Left ventricle myocardium inferior (tissue), 1 donor: ENCODE measurements around the gene GOLGA6D. TPM values are rescaled to one million over a fixed set of nuclear protein-coding genes. Genes with fewer than 3 reads are reported as not detected.
A peak's percentile ranks its signal among the peaks of the same experiment; 100 is the strongest.
"Not testable (repeated sequence)": the region's sequence is repeated elsewhere in the genome, so short reads cannot be mapped to it uniquely, and the experiment has no call there.

ENCODE experiments used
- DNase-seq: peaks from one replicate; pipeline ENCODE4 v3.0.0-alpha.2; 2020
- H3K27ac ChIP-seq: fragments of 200-600 bp; replicated peaks from 2 replicates; pipeline ENCODE4 v1.8.0; 2021
- H3K27me3 ChIP-seq: fragments of 200-600 bp; 2 replicates; pipeline ENCODE4 v1.8.0; 2021; ENCODE audit warnings: low read depth
- H3K36me3 ChIP-seq: fragments of 200-600 bp; 2 replicates; pipeline ENCODE4 v1.8.0; 2021
- H3K4me1 ChIP-seq: fragments of 200-600 bp; 2 replicates; pipeline ENCODE4 v1.8.0; 2021
- H3K4me3 ChIP-seq: fragments of 200-600 bp; 2 replicates; pipeline ENCODE4 v1.8.0; 2021; ENCODE audit warnings: mild to moderate bottlenecking, moderate library complexity
- H3K9me3 ChIP-seq: fragments of 200-600 bp; replicated peaks from 2 replicates; pipeline ENCODE4 v1.8.0; 2021
- intact Hi-C: fragments of 100-400 bp; cut with micrococcal nuclease; formaldehyde crosslinking; loops from one replicate; pipeline ENCODE4 v1.11.0; 2022
- total RNA-seq: library from RNA; stranded (reverse); fragmentation: NEBNext Ultra II Directional; extraction: Animal tissue kit (Norgen Biotek cat#: 25700); gene quantifications from one replicate; pipeline ENCODE4 v1.2.1, GENCODE V29; 2021
- TF ChIP-seq, protein P1 (sequence below): fragments of 200-600 bp; IDR thresholded peaks from 2 replicates; pipeline ENCODE4 v1.8.0; 2021; ENCODE audit warnings: antibody characterized with exemption, mild to moderate bottlenecking, borderline replicate concordance
- donor health status: DM: no; HTN: yes; CAD: no; lungs with severe emphysema.

Gene GOLGA6D
- total RNA-seq, 1 donor from 2014 or later = not detected

DNA sequence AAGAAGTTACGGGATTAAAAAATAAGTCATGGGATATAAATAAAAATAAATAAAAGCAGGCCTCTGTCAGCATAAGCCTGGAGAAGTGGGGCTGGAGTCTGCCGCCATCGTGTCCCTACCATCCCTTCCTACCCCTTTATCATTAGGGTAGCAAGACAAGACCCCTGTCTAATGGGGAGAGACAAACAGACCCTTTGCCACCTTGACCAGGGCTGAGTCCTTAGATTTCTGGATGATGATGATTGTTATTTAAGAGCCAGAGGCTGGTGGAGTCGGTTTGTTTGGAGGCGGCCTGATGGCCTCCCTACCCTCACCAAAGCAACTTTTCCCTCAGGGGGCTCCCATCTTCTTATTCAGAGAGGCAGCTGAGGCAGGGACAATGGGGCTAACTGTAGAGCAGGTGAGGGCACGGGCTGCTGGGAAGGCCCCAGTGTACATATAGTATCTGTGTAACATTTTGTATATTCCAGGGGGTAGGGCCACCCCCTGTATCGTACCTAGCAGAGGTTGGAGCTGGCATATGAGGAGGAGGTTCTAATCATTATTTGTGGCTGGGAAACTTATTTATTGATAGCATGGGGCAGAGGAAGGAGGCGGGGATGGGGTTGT is 8.8 kb upstream of the GOLGA6D start:
- DNase-seq, H3K27ac ChIP-seq: not testable (repeated sequence)

DNA sequence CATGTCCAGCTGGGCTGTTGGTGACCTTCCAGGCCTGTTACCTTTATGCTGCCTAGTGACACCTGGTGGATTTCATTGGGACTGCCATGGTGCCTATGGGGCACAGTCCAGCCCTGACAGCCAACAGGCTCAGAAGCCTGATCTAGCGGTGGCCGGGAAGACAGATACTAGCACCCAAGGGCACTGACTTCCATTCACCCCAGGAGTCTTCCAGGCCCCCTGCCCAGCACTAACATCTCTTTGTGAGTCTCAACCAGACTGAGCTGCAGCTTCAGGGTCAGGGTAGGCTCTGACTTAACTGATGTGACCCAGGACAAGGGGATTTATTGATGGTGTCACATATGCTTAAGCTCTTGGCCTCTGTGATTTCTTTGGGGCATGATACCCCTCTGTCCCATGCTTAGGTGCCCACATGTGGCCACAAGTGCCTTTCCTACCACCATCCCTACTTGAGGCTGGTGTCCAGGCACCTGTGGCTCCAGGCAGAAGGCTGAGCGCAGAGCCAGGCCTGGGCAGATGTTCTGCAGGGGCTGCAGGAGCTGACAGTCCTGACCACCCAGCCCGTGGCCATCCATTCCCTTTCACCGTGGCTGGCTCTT is 8.0 kb upstream of the GOLGA6D start:
- H3K4me3 ChIP-seq, intact Hi-C loops, H3K36me3 ChIP-seq, H3K9me3 ChIP-seq, H3K4me1 ChIP-seq, H3K27ac ChIP-seq: not testable (repeated sequence)
- H3K27me3 ChIP-seq = peaks cover 10% of the 10 kb centered on the region
- TF ChIP-seq, protein P1, sequence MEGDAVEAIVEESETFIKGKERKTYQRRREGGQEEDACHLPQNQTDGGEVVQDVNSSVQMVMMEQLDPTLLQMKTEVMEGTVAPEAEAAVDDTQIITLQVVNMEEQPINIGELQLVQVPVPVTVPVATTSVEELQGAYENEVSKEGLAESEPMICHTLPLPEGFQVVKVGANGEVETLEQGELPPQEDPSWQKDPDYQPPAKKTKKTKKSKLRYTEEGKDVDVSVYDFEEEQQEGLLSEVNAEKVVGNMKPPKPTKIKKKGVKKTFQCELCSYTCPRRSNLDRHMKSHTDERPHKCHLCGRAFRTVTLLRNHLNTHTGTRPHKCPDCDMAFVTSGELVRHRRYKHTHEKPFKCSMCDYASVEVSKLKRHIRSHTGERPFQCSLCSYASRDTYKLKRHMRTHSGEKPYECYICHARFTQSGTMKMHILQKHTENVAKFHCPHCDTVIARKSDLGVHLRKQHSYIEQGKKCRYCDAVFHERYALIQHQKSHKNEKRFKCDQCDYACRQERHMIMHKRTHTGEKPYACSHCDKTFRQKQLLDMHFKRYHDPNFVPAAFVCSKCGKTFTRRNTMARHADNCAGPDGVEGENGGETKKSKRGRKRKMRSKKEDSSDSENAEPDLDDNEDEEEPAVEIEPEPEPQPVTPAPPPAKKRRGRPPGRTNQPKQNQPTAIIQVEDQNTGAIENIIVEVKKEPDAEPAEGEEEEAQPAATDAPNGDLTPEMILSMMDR = peak; percentile 80
- DNase-seq = peak; percentile 83

More for the DNA sequence above, 8.8 kb upstream of the GOLGA6D start:
- peaks cover 10% of the 10 kb centered on the region for H3K27me3 ChIP-seq
- H3K4me1 ChIP-seq, intact Hi-C loops, H3K4me3 ChIP-seq, H3K36me3 ChIP-seq, H3K9me3 ChIP-seq: not testable (repeated sequence)

DNA sequence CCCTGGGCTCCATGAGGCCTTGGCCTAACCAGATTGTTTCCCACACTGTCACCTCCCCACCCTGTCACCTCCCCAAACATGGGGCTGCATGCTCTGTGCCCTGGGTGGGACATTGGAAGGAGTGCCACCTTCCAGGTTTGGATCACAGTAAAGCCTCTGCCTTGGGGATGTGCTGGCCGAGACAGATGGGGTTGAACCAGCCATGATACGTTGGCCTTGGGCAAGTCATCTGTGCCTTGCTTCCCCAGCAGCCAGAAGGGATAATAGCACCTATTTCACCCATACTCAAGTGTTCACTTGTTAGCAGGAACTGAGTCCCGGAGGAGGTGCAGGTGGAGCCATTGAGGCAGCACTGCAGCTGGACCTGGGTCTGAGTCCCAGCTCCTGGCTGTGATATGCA is 7.0 kb upstream of the GOLGA6D start:
- H3K27ac ChIP-seq, DNase-seq, H3K4me3 ChIP-seq, H3K36me3 ChIP-seq, H3K4me1 ChIP-seq, intact Hi-C loops, H3K9me3 ChIP-seq: not testable (repeated sequence)
- H3K27me3 ChIP-seq = peaks cover 10% of the 10 kb centered on the region

DNA sequence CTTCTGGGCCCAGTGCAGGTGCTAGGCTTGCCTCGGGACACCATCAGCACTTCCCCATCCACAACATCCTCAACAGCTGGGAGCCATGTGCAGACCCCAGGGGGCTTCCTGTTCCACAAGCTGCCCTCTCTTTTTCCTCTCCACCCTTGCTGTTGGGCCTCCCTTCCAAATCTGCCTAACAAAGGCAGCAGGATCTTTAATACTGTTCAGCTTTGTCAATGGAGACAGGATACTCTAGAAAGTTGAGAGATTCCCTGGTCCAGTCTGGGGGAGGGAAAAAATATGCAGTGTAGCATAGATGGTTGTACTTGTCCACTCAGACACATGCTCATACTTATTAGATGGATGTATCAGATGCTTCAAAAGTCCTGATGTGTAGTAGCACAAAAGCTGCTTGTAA is 4.1 kb upstream of the GOLGA6D start:
- H3K27me3 ChIP-seq = peaks cover 10% of the 10 kb centered on the region
- H3K4me1 ChIP-seq, H3K36me3 ChIP-seq, H3K4me3 ChIP-seq, intact Hi-C loops, H3K9me3 ChIP-seq, DNase-seq, H3K27ac ChIP-seq: not testable (repeated sequence)

DNA sequence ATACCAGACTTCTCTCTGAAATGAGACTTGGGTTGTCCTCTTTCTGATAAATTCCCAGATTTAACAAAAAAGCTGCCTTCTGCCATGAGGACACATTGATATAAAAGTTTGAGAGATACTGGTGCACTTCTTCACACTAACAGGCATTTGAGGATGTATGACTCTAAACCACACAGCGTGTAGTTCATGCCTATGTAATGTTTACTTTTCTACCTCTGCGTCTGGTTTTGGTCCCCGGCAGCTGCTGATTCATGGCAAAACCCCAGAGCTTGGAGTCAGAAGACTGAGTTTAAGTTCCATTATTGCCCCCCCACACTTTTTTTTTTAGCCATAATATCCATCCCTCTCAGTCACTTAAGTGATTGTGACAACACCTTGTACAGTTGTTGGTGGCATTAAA is 1.5 kb downstream of the GOLGA6D start:
- H3K4me3 ChIP-seq, DNase-seq, H3K27me3 ChIP-seq, H3K27ac ChIP-seq, H3K9me3 ChIP-seq, intact Hi-C loops, H3K36me3 ChIP-seq, H3K4me1 ChIP-seq: not testable (repeated sequence)

DNA sequence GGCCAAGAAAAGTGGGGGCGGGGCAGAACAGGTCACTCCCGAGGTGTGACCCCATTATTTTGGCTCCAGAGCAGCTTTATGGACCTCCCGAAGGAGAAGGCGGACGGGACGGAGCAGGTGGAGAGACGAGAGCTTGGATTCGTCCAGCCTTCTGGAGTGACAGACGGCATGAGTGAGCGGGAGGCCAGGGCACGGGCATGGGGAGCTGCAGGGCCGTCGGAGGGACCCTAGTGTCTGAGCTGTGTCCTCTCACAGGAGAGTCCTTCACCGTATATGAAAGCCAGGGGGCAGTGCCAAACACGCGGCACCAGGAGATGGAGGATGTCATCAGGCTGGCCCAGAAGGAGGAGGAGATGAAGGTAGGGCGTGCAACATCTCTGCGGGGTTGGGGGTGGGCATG is 11.0 kb downstream of the GOLGA6D start:
- H3K4me1 ChIP-seq, H3K27me3 ChIP-seq, H3K9me3 ChIP-seq, DNase-seq, intact Hi-C loops, H3K36me3 ChIP-seq, H3K27ac ChIP-seq, H3K4me3 ChIP-seq: not testable (repeated sequence)

DNA sequence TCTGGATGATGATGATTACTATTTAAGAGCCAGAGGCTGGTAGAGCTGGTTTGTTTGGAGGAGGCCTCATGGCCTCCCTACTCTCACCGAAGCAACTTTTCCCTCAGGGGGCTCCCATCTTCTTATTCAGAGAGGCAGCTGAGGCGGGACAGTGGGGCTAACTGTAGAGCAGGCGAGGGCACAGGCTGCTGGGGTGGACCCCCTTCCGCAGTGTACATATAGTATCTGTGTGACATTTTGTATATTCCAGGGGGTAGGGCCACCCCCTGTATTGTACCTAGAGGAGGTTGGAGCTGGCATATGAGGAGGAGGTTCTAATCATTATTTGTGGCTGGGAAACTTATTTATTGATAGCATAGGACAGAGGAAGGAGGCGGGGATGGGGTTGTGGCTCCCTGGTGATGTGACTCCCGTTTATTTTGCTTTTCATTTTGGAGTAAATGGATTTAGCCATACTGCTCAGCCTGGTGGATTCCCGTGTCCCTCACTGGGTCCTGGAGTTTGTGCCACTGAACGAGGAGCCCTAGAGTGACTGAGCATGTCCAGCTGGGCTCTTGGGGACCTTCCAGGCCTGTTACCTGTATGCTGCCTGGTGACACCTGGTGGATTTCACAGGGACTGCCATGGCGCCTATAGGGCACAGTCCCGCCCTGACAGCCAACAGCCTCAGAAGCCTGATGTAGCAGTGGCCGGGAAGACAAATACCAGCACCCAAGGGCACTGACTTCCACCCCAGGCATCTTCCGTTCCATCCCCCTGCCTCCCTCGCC is 16.1 kb downstream of the GOLGA6D start:
- H3K9me3 ChIP-seq, H3K27ac ChIP-seq, H3K4me1 ChIP-seq, intact Hi-C loops, H3K4me3 ChIP-seq, H3K27me3 ChIP-seq, DNase-seq, H3K36me3 ChIP-seq: not testable (repeated sequence)

DNA sequence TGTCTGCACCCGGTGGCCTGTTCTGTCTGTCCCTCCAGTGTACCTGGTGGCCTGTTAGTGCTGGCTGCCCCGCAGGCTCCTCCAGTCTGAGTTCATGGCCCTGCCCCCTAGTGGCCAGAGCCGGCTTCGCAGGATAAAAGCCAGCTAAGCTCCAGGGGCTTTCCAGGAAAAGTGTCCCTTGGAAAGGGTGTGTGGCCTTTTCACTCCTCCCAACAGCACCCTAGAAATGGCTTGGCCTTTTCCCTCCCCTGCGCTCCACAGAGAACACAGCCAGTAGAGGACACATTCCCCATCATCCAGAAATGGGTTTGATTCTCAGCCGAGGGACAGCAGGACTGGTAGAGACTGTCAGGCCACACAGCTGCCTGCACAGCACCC is 16.7 kb downstream of the GOLGA6D start:
- H3K4me1 ChIP-seq, intact Hi-C loops, H3K4me3 ChIP-seq, H3K36me3 ChIP-seq, H3K27ac ChIP-seq, H3K9me3 ChIP-seq, H3K27me3 ChIP-seq: not testable (repeated sequence)
- DNase-seq = peak; percentile 56
- TF ChIP-seq, protein P1 = peak; percentile 67

DNA sequence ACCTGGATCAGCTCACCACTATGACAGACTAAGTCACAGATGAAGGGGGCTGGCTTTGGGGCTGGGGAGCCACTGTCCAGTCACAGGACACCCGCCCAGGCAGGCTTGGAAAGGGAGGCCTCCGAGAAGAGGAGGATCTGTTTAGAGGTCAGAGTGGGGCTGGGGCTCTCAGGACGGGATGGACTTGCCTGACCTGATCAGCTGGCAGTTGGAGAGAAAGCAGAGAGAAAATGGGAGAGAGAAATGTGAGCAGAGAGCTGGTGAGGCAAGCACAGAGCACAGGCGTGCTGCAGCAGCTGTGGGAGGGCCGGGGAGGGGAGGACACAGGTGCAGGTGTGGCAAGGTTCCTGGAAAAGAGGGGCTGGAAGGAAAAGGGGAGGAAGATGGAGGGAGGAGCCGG is 17.4 kb downstream of the GOLGA6D start:
- not testable (repeated sequence) for DNase-seq, H3K36me3 ChIP-seq, H3K27ac ChIP-seq, H3K4me1 ChIP-seq, H3K9me3 ChIP-seq, H3K4me3 ChIP-seq
- peaks cover 16% of the 10 kb centered on the region for H3K27me3 ChIP-seq
- intact Hi-C loops = loop anchor here (10.0 kb wide), 1 partner anchor 65 kb away; no protein-coding TSS in a partner anchor
